B cell (primary cell): ENCODE measurements around the gene HSPE1. TPM values are rescaled to one million over a fixed set of nuclear protein-coding genes. Genes with fewer than 3 reads are reported as not detected.

Experiments
- ATAC-seq: fragments of 200-7000 bp; cut with Tn5 transposase; one replicate; pipeline ENCODE4 v1.10.0; 2021; ENCODE audit warnings: low read depth, mild to moderate bottlenecking, moderate number of reproducible peaks, moderate library complexity
- CTCF ChIA-PET: fragments of 350-600 bp; sonication (Branson Sonifier 250); formaldehyde crosslinking; loops from one replicate; lab custom pipeline; 2021; ENCODE audit warnings: antibody characterized with exemption, inconsistent platforms; lab: Charles Lee
- POLR2A ChIA-PET: fragments of 350-600 bp; sonication (Branson Sonifier 250); formaldehyde crosslinking; loops from one replicate; lab custom pipeline; 2021; ENCODE audit warnings: antibody characterized with exemption; lab: Charles Lee
- DNase-seq: peaks from one replicate; pipeline ENCODE4 v3.0.0; 2013
- H2AFZ ChIP-seq: 2 replicates; pipeline ENCODE4 v1.6.1; 2012; ENCODE audit warnings: mild to moderate bottlenecking, low read depth, low read length; ENCODE audit not compliant: insufficient read depth, poor library complexity, severe bottlenecking
- H3K27ac ChIP-seq, 2 donors: 1 replicate in 1 of 2; 2 replicates in 1 of 2; pipeline ENCODE4 v1.5.1; 2012 to 2013; ENCODE audit warnings: low read length in 2 of 2, mild to moderate bottlenecking in 2 of 2, moderate library complexity in 1 of 2
- H3K27me3 ChIP-seq, 4 experiments: fragments of 200-600 bp in 1 of 4; sonication (generic) in 1 of 4; replicated peaks in 1 of 4; 1 replicate in 2 of 4; 2 replicates in 2 of 4; pipeline versions ENCODE4 v1.6.1 to v1.7.0; 2013 to 2016; ENCODE audit warnings: low read length in 3 of 4, mild to moderate bottlenecking in 2 of 4, mixed read lengths in 1 of 4, moderate library complexity in 1 of 4; ENCODE audit not compliant: insufficient read depth in 4 of 4, control insufficient read depth in 3 of 4; ENCODE audit errors: control extremely low read depth in 1 of 4
- H3K36me3 ChIP-seq, 2 experiments: replicated peaks in 1 of 2; 1 replicate in 1 of 2; 2 replicates in 1 of 2; pipeline versions ENCODE4 v1.6.1 to v1.7.1; 2013; ENCODE audit warnings: low read length in 1 of 2; ENCODE audit not compliant: insufficient read depth in 2 of 2, control insufficient read depth in 1 of 2; ENCODE audit errors: control extremely low read depth in 1 of 2, extremely low read depth in 1 of 2
- H3K4me1 ChIP-seq, 2 donors: fragments of 200-600 bp in 1 of 2; sonication (generic) in 1 of 2; 1 replicate in 1 of 2; 2 replicates in 1 of 2; pipeline versions ENCODE4 v1.5.1 to v1.6.1; 2013 to 2017; ENCODE audit warnings: low read length in 2 of 2; ENCODE audit not compliant: control insufficient read depth in 2 of 2, insufficient read depth in 2 of 2
- H3K4me2 ChIP-seq: replicated peaks from 2 replicates; pipeline ENCODE3; 2012; ENCODE audit warnings: mild to moderate bottlenecking, low read depth, low read length; ENCODE audit not compliant: poor library complexity, severe bottlenecking
- H3K4me3 ChIP-seq, 5 experiments: fragments of 200-600 bp in 1 of 5; sonication (generic) in 1 of 5; 1 replicate in 3 of 5; 2 replicates in 2 of 5; pipeline versions ENCODE4 v1.5.1 to v1.7.0; 2011 to 2016; ENCODE audit warnings: low read length in 4 of 5, mild to moderate bottlenecking in 4 of 5, low read depth in 2 of 5, control low read depth in 1 of 5, moderate library complexity in 1 of 5; ENCODE audit not compliant: insufficient read depth in 1 of 5; ENCODE audit errors: control extremely low read depth in 1 of 5, extremely low read depth in 1 of 5
- H3K79me2 ChIP-seq: fragments of 200-600 bp; sonication (generic); one replicate; pipeline ENCODE4 v1.6.0; 2016; ENCODE audit warnings: low read length; ENCODE audit not compliant: control insufficient read depth, insufficient read depth
- H3K9ac ChIP-seq: fragments of 200-600 bp; sonication (generic); 2 replicates; pipeline ENCODE4 v1.6.1; 2017; ENCODE audit warnings: mild to moderate bottlenecking, low read length, moderate library complexity
- H3K9me3 ChIP-seq, 3 donors: one replicate each; pipeline versions ENCODE4 v1.6.1 to v1.7.1; 2013; ENCODE audit warnings: low read length in 2 of 3; ENCODE audit not compliant: control insufficient read depth in 2 of 3, insufficient read depth in 1 of 3; ENCODE audit errors: control extremely low read depth in 1 of 3
- H4K20me1 ChIP-seq: 2 replicates; pipeline ENCODE4 v1.6.0; 2012; ENCODE audit warnings: mild to moderate bottlenecking, low read length; ENCODE audit not compliant: insufficient read depth, control insufficient read depth, poor library complexity, severe bottlenecking
- H3K27ac Mint-ChIP-seq: one replicate; pipeline ENCODE4 v1.8.0; 2021; ENCODE audit warnings: mixed read lengths
- H3K27me3 Mint-ChIP-seq: one replicate; pipeline ENCODE4 v1.8.0; 2021; ENCODE audit warnings: mixed read lengths
- H3K4me1 Mint-ChIP-seq: one replicate; pipeline ENCODE4 v1.8.0; 2021; ENCODE audit warnings: mixed read lengths
- H3K4me3 Mint-ChIP-seq: one replicate; pipeline ENCODE4 v1.8.0; 2021; ENCODE audit warnings: mixed read lengths
- H3K9me3 Mint-ChIP-seq: one replicate; pipeline ENCODE4 v1.8.0; 2022; ENCODE audit warnings: mixed read lengths; ENCODE audit not compliant: insufficient read depth
- EZH2 ChIP-seq: IDR thresholded peaks from 2 replicates; pipeline ENCODE4 v1.6.1; 2012; ENCODE audit warnings: borderline replicate concordance, low read depth, mild to moderate bottlenecking, moderate library complexity, low read length; ENCODE audit not compliant: insufficient read depth, poor library complexity, severe bottlenecking
- WGBS: methylation state at CpG from one replicate; pipeline ENCODE4 v1.1.5; 2013; ENCODE audit warnings: missing lambda C conversion rate; ENCODE audit not compliant: insufficient coverage; 5-methylcytosine and 5-hydroxymethylcytosine counted together
- intact Hi-C: fragments of 100-400 bp; cut with micrococcal nuclease; formaldehyde crosslinking; loops from one replicate; pipeline ENCODE4 v1.10.0; 2022
- polyA plus RNA-seq: library from polyadenylated mRNA; depleted of rRNA; stranded (reverse); fragments of >200 nt; gene quantifications from 2 replicates; pipeline ENCODE4 v1.2.3, GENCODE V29; 2012
- total RNA-seq, 2 donors: library from RNA; stranded (reverse); fragments of 120-200 nt in 1 of 2; gene quantifications; 1 replicate in 1 of 2; 2 replicates in 1 of 2; pipeline versions ENCODE4 v1.2.3 to v1.2.4, GENCODE V29; 2013 to 2022
- TF ChIP-seq, protein P1 (sequence below): fragments of 200-600 bp; IDR thresholded peaks from one replicate; pipeline ENCODE4 v1.8.0; 2022; ENCODE audit warnings: antibody characterized with exemption, mild to moderate bottlenecking

The HSPE1 gene
- total and polyA plus RNA-seq, 2 donors (not counting 1 experiment from before 2014, with no cell fraction given): 46.2 to 49.8 TPM

DNA sequence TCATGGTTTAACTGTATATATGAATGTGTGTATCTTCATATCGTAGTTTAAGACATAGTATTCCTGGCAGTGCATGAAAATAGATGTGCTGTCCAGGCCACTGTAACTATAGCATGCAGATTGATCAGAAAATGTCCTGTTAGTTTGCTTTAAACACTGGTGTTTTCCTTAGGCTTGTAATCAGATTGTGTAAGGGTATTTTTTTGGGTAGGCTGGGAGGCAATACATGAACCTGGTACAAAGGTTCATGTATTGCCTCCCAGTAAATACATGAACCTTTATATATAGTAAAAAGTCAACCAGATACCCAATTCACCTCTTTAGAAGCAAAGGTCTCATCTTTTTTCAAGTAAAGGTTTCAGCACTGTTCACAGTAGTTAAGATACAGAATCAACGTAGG is 45.3 kb upstream of the HSPE1 start:
- Histone ChIP-seq H3K4me1 (peaks cover 17 to 19% of the 10 kb centered on the region in 2 donors), H3K27me3 (no peaks in the 10 kb centered on the region), H2AFZ (no peak overlapping the region), H4K20me1 (peaks cover 26% of the 10 kb centered on the region), H3K79me2 (peaks cover 62% of the 10 kb centered on the region), H3K4me3 (peak overlapping the region in 2 of 5 experiments; percentile 82 to 89), H3K4me2 (peak overlapping the region; percentile 79), H3K9me3 (peaks cover 0 to 3% (median 0%) of the 10 kb centered on the region in 3 donors), H3K27ac (no peak overlapping the region), H3K9ac (peak overlapping the region; percentile 90), H3K36me3 (peaks cover 0 to 7% of the 10 kb centered on the region in 2 experiments)
- ChIA-PET POLR2A (interaction anchor here (0.6 to 1.0 kb wide), 2 partner anchors 20 to 32 kb away, joined by 3 to 5 read pairs; partner anchors contain the start of gene SF3B1), CTCF (no interaction called here)
- no peak for TF ChIP-seq EZH2
- TF ChIP-seq, protein P1, sequence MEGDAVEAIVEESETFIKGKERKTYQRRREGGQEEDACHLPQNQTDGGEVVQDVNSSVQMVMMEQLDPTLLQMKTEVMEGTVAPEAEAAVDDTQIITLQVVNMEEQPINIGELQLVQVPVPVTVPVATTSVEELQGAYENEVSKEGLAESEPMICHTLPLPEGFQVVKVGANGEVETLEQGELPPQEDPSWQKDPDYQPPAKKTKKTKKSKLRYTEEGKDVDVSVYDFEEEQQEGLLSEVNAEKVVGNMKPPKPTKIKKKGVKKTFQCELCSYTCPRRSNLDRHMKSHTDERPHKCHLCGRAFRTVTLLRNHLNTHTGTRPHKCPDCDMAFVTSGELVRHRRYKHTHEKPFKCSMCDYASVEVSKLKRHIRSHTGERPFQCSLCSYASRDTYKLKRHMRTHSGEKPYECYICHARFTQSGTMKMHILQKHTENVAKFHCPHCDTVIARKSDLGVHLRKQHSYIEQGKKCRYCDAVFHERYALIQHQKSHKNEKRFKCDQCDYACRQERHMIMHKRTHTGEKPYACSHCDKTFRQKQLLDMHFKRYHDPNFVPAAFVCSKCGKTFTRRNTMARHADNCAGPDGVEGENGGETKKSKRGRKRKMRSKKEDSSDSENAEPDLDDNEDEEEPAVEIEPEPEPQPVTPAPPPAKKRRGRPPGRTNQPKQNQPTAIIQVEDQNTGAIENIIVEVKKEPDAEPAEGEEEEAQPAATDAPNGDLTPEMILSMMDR: no peak
- Mint-ChIP-seq H3K4me1 (peaks cover 47% of the 10 kb centered on the region), H3K27me3 (no peaks in the 10 kb centered on the region), H3K27ac (no peak overlapping the region), H3K9me3 (no peaks in the 10 kb centered on the region), H3K4me3 (peak overlapping the region; percentile 99)
- intact Hi-C loops: no loop called here
- no peak for DNase-seq
- 91% methylated on average over 2 of the region's 2 CpGs for WGBS
- no peak for ATAC-seq

DNA sequence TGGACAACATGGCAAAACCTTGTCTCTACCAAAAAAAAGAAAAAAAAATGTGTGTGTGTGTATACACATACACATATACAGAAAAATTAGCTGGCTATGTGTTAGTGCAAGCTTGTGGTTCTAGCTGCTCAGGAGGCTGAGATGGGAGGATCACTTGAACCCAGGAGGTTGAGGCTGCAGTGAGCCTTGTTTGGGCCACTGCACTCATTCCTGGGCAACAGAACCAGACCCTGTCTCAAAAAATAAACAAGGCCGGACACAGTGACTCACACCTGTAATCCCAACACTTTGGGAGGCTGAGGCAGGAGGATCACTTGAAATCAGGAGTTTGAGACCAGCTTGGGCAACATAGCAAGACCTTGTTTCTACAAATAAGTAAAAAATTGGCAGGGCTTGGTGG is 44.8 kb upstream of the HSPE1 start:
- Mint-ChIP-seq H3K4me3 (peak overlapping the region; percentile 26), H3K27ac (no peak overlapping the region), H3K4me1 (peaks cover 47% of the 10 kb centered on the region), H3K27me3 (no peaks in the 10 kb centered on the region), H3K9me3 (no peaks in the 10 kb centered on the region)
- Histone ChIP-seq H3K9me3 (peaks cover 0 to 3% (median 0%) of the 10 kb centered on the region in 3 donors), H3K4me1 (peaks cover 17 to 19% of the 10 kb centered on the region in 2 donors), H3K36me3 (peaks cover 0 to 13% of the 10 kb centered on the region in 2 experiments), H3K4me3 (no peak overlapping the region), H3K9ac (no peak overlapping the region), H3K27me3 (no peaks in the 10 kb centered on the region), H3K79me2 (peaks cover 67% of the 10 kb centered on the region), H3K4me2 (peak overlapping the region; percentile 79), H3K27ac (no peak overlapping the region), H4K20me1 (peaks cover 31% of the 10 kb centered on the region), H2AFZ (no peak overlapping the region)
- ChIA-PET CTCF (interaction anchor here (0.6 kb wide), 1 partner anchor 48 kb away, joined by 3 read pairs; no protein-coding TSS in a partner anchor), POLR2A (interaction anchor here (0.6 to 1.0 kb wide), 2 partner anchors 21 to 33 kb away, joined by 3 to 5 read pairs; partner anchors contain the start of gene SF3B1)
- intact Hi-C loops: no loop called here
- ATAC-seq: no peak
- no peak for DNase-seq
- TF ChIP-seq EZH2: no peak
- TF ChIP-seq, protein P1: no peak
- no CpG with 5 or more reads among the region's 1 CpG for WGBS
